Measurements from ENCODE around the gene GIMAP2. TPM values are rescaled to one million over a fixed set of nuclear protein-coding genes. Genes with fewer than 3 reads are reported as not detected.

GIMAP2 gene
- total RNA-seq, 1 experiment from 2014 or later = not detected

DNA sequence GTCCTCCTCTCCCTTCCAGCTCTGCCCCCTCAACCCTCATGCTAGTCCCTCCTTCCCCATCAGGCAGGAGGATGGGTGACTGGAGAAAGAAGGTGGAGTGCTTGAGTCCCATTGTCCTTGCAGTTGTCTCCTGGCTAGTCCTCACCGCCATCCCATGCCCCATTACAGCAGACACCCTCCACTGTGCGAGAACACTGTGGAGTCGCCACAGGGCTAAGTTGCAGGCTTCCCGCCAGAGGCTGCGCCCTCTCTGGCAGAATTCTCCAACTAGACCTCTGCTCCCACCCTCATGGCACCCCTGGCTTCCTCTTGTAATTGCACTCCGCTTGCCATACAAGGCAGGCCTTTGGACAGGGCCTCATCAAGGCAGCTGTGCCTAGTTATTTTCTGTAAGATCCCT, 3.1 kb downstream of the GIMAP2 start:
- H3K4me3 ChIP-seq (replicated peaks in 1 of 2; ENCODE audit: low read depth in 1 of 2, low read length in 2 of 2) = no peak overlapping the region
- H3K27ac ChIP-seq (ENCODE audit: low read depth, low read length) = no peak overlapping the region
- CTCF ChIA-PET = no interaction called here
- no peaks in the 10 kb centered on the region for H4K20me1 ChIP-seq (ENCODE audit: insufficient read depth)
- H3K9me3 ChIP-seq (ENCODE audit: control insufficient read depth in 1 of 2, insufficient read depth in 1 of 2, low read depth in 1 of 2, low read length in 2 of 2) = no peaks in the 10 kb centered on the region
- no peaks in the 10 kb centered on the region for H3K4me1 ChIP-seq (ENCODE audit: control insufficient read depth in 1 of 2, insufficient read depth in 2 of 2, low read length in 2 of 2)
- RAD21 ChIA-PET (ENCODE audit: low non-redundant PET in 1 of 2, low total read pairs in 2 of 2, uncharacterized antibody in 2 of 2, unreplicated experiment in 2 of 2) = no interaction called here
- no peak overlapping the region for H3K4me2 ChIP-seq (ENCODE audit: low read length)
- ATAC-seq (no peak), DNase-seq (ENCODE audit: low read depth, low spot score) (no peak)
- intact Hi-C loops (cut with micrococcal nuclease) = no loop called here
- no peak overlapping the region for H2AFZ ChIP-seq (ENCODE audit: low read depth, low read length, poor library complexity, severe bottlenecking)
- TF ChIP-seq TCF7L2 (IDR thresholded peaks at IDR 0.05; ENCODE audit: borderline replicate concordance, extremely low read depth, insufficient read depth, insufficient read length) = no peak
- no peak for TF ChIP-seq POLR2AphosphoS5 (IDR thresholded peaks at IDR 0.05; ENCODE audit: low read depth, low read length)
- TF ChIP-seq ELF1 (IDR thresholded peaks at IDR 0.05; ENCODE audit: borderline replicate concordance, low read depth) = no peak
- TF ChIP-seq POLR2A (IDR thresholded peaks at IDR 0.05; ENCODE audit: borderline replicate concordance, extremely low read depth, insufficient read depth, insufficient read length) = no peak
- no peak for TF ChIP-seq CBX3 (IDR thresholded peaks at IDR 0.05; ENCODE audit: low read depth)
- no peak for TF ChIP-seq RAD21 (IDR thresholded peaks at IDR 0.05; ENCODE audit: low read depth)
- TF ChIP-seq, protein P1, sequence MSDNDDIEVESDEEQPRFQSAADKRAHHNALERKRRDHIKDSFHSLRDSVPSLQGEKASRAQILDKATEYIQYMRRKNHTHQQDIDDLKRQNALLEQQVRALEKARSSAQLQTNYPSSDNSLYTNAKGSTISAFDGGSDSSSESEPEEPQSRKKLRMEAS (IDR thresholded peaks at IDR 0.05) = no peak
- no peak for TF ChIP-seq EGR1 (IDR thresholded peaks at IDR 0.05; ENCODE audit: low read depth)
- no peaks in the 10 kb centered on the region for H3K9me2 ChIP-seq (ENCODE audit: insufficient read depth)
- no peaks in the 10 kb centered on the region for H3K79me2 ChIP-seq (ENCODE audit: insufficient read depth, low read length)
- BruUV-seq (replicated peaks) = no TSS peak
- POLR2A ChIA-PET = no interaction called here
- peaks cover 15% of the 10 kb centered on the region; the same call in 1 of the 2 replicates for H3K27me3 ChIP-seq (ENCODE audit: insufficient read depth, low read length)
- no peak overlapping the region for H3K9ac ChIP-seq (ENCODE audit: low read length)
- H3K36me3 ChIP-seq (ENCODE audit: control insufficient read depth in 1 of 2, insufficient read depth in 2 of 2, low read length in 2 of 2) = no peaks in the 10 kb centered on the region

DNA sequence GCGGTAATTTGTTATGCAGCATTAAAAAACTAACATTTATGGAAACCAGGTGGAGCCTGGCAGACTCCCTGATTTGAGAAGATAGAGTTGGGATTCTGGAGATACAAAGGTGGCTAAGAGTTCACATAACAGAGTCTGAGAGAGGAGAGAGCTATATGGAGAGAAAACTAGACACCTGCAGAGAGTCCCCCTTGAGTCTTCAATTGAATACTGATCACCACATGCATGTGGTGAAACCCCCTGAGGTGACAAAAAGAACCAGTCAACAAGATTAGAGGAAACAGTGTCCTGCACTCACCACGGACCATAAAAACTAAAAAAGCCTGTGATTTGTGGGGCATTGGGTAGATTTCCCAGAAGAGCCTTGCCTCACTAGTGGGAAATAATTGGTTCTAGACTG, 10.1 kb downstream of the GIMAP2 start:
- ChIA-PET CTCF (no interaction called here), POLR2A (no interaction called here), RAD21 (ENCODE audit: low non-redundant PET in 1 of 2, low total read pairs in 2 of 2, uncharacterized antibody in 2 of 2, unreplicated experiment in 2 of 2) (no interaction called here)
- no peak overlapping the region for H3K9ac ChIP-seq (ENCODE audit: low read length)
- no peaks in the 10 kb centered on the region for H3K9me3 ChIP-seq (ENCODE audit: control insufficient read depth in 1 of 2, insufficient read depth in 1 of 2, low read depth in 1 of 2, low read length in 2 of 2)
- no peak overlapping the region for H2AFZ ChIP-seq (ENCODE audit: low read depth, low read length, poor library complexity, severe bottlenecking)
- H4K20me1 ChIP-seq (ENCODE audit: insufficient read depth) = no peaks in the 10 kb centered on the region
- H3K36me3 ChIP-seq (ENCODE audit: control insufficient read depth in 1 of 2, insufficient read depth in 2 of 2, low read length in 2 of 2) = no peaks in the 10 kb centered on the region
- no peaks in the 10 kb centered on the region for H3K4me1 ChIP-seq (ENCODE audit: control insufficient read depth in 1 of 2, insufficient read depth in 2 of 2, low read length in 2 of 2)
- H3K9me2 ChIP-seq (ENCODE audit: insufficient read depth) = no peaks in the 10 kb centered on the region
- no peak overlapping the region for H3K27ac ChIP-seq (ENCODE audit: low read depth, low read length)
- no peaks in the 10 kb centered on the region for H3K79me2 ChIP-seq (ENCODE audit: insufficient read depth, low read length)
- H3K4me2 ChIP-seq (ENCODE audit: low read length) = no peak overlapping the region
- no peak for ATAC-seq
- no peak overlapping the region for H3K4me3 ChIP-seq (replicated peaks in 1 of 2; ENCODE audit: low read depth in 1 of 2, low read length in 2 of 2)
- intact Hi-C loops (cut with micrococcal nuclease) = no loop called here
- 0 out of 2 replicates have a peak, but pooled peaks cover 5% of the 10 kb centered on the region for H3K27me3 ChIP-seq (ENCODE audit: insufficient read depth, low read length)
- no peak for DNase-seq (ENCODE audit: low read depth, low spot score)
- TF ChIP-seq EZH2phosphoT487 (IDR thresholded peaks at IDR 0.05; ENCODE audit: borderline replicate concordance) = no peak
- TF ChIP-seq, protein P2, sequence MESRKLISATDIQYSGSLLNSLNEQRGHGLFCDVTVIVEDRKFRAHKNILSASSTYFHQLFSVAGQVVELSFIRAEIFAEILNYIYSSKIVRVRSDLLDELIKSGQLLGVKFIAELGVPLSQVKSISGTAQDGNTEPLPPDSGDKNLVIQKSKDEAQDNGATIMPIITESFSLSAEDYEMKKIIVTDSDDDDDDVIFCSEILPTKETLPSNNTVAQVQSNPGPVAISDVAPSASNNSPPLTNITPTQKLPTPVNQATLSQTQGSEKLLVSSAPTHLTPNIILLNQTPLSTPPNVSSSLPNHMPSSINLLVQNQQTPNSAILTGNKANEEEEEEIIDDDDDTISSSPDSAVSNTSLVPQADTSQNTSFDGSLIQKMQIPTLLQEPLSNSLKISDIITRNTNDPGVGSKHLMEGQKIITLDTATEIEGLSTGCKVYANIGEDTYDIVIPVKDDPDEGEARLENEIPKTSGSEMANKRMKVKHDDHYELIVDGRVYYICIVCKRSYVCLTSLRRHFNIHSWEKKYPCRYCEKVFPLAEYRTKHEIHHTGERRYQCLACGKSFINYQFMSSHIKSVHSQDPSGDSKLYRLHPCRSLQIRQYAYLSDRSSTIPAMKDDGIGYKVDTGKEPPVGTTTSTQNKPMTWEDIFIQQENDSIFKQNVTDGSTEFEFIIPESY (IDR thresholded peaks at IDR 0.05; ENCODE audit: extremely low read depth, insufficient replicate concordance, low read length) = no peak
- TF ChIP-seq, protein P3, sequence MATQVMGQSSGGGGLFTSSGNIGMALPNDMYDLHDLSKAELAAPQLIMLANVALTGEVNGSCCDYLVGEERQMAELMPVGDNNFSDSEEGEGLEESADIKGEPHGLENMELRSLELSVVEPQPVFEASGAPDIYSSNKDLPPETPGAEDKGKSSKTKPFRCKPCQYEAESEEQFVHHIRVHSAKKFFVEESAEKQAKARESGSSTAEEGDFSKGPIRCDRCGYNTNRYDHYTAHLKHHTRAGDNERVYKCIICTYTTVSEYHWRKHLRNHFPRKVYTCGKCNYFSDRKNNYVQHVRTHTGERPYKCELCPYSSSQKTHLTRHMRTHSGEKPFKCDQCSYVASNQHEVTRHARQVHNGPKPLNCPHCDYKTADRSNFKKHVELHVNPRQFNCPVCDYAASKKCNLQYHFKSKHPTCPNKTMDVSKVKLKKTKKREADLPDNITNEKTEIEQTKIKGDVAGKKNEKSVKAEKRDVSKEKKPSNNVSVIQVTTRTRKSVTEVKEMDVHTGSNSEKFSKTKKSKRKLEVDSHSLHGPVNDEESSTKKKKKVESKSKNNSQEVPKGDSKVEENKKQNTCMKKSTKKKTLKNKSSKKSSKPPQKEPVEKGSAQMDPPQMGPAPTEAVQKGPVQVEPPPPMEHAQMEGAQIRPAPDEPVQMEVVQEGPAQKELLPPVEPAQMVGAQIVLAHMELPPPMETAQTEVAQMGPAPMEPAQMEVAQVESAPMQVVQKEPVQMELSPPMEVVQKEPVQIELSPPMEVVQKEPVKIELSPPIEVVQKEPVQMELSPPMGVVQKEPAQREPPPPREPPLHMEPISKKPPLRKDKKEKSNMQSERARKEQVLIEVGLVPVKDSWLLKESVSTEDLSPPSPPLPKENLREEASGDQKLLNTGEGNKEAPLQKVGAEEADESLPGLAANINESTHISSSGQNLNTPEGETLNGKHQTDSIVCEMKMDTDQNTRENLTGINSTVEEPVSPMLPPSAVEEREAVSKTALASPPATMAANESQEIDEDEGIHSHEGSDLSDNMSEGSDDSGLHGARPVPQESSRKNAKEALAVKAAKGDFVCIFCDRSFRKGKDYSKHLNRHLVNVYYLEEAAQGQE (IDR thresholded peaks at IDR 0.05; ENCODE audit: low read depth) = no peak
- no peak for TF ChIP-seq POLR2AphosphoS5 (IDR thresholded peaks at IDR 0.05; ENCODE audit: low read depth, low read length)
- no peak for TF ChIP-seq SP1 (IDR thresholded peaks at IDR 0.05; ENCODE audit: low read depth)
- no peak for TF ChIP-seq ZFX (IDR thresholded peaks at IDR 0.05)
- no TSS peak for BruUV-seq (replicated peaks)
